Body of pancreas (tissue), 4 donors: ENCODE data around the gene ERC2. TPM values are rescaled to one million over a fixed set of nuclear protein-coding genes. Genes with fewer than 3 reads are reported as not detected.

ENCODE experiments used
- microRNA-seq, 2 donors: library from miRNA; unstranded; fragments of <30 nt; microRNA quantifications; one replicate each; pipeline ENCODE4, GENCODE V29; 2016; ENCODE audit warnings: borderline number of aligned reads in 2 of 2, borderline replicate concordance in 2 of 2
- small RNA-seq: library from RNA; depleted of rRNA; stranded (forward); fragments of <200 nt; gene quantifications from one replicate; pipeline ENCODE3, GENCODE V24; 2016
- total RNA-seq, 2 donors: library from RNA; depleted of rRNA; stranded (reverse); fragments of >200 nt; gene quantifications; one replicate each; pipeline ENCODE4 v1.1.0, GENCODE V29; 2016

ERC2 gene
- total RNA-seq, 2 donors from 2014 or later, result 4.0 to 4.7 TPM

Small RNAs within 50 kb of the gene (microRNA-seq; reads per million reads assigned to microRNA genes)
- 0 reads per million in 2 donors for gene MIR3938

Small RNAs within 50 kb of the gene (small RNA-seq; reads per million reads assigned to genes)
- not detected for gene MIR3938
- not detected for gene RNA5SP133

Other genes with a start within 250 kb of the ERC2 start
- 10 to 100 TPM; 28.0 to 43.8 TPM for gene CCDC66, start 88.7 kb upstream of the ERC2 start, total RNA-seq
- 10 to 100 TPM; 28.7 to 55.0 TPM for gene TASOR, start 214.8 kb upstream of the ERC2 start, total RNA-seq